ENCODE data around the gene SLC35E3. TPM values are rescaled to one million over a fixed set of nuclear protein-coding genes. Genes with fewer than 3 reads are reported as not detected.

SLC35E3 gene
- total and polyA plus RNA-seq, 2 experiments from 2014 or later: 5.5 to 13.8 TPM

DNA sequence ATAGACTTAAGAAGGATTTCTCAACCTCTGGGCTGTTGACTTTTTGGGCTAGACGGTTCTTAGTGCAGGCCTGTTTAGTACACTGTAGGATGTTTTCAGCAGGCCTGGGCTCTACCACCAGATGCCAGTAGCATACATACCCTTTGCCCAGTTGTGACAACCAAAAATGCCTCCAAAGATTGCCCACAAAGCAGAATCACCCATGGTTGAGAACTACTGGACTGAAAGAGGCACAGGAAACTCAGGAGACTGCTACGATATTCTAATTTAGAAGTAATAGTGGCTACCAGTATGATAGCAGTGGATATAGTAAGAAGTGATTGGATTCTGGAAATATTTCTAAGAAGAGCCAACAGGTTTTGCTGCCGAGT is 15.5 kb downstream of the SLC35E3 start (continued):
- TF ChIP-seq, protein P1, sequence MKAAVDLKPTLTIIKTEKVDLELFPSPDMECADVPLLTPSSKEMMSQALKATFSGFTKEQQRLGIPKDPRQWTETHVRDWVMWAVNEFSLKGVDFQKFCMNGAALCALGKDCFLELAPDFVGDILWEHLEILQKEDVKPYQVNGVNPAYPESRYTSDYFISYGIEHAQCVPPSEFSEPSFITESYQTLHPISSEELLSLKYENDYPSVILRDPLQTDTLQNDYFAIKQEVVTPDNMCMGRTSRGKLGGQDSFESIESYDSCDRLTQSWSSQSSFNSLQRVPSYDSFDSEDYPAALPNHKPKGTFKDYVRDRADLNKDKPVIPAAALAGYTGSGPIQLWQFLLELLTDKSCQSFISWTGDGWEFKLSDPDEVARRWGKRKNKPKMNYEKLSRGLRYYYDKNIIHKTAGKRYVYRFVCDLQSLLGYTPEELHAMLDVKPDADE (IDR thresholded peaks at IDR 0.05): no peak
- TF ChIP-seq ZNF331 (CRISPR knock-in tag; IDR thresholded peaks at IDR 0.05; ENCODE audit: low read depth) (no peak), NANOG (IDR thresholded peaks at IDR 0.05; ENCODE audit: borderline replicate concordance) (no peak), STAT1 (IDR thresholded peaks at IDR 0.05; ENCODE audit: unreplicated experiment) (no peak)

DNA sequence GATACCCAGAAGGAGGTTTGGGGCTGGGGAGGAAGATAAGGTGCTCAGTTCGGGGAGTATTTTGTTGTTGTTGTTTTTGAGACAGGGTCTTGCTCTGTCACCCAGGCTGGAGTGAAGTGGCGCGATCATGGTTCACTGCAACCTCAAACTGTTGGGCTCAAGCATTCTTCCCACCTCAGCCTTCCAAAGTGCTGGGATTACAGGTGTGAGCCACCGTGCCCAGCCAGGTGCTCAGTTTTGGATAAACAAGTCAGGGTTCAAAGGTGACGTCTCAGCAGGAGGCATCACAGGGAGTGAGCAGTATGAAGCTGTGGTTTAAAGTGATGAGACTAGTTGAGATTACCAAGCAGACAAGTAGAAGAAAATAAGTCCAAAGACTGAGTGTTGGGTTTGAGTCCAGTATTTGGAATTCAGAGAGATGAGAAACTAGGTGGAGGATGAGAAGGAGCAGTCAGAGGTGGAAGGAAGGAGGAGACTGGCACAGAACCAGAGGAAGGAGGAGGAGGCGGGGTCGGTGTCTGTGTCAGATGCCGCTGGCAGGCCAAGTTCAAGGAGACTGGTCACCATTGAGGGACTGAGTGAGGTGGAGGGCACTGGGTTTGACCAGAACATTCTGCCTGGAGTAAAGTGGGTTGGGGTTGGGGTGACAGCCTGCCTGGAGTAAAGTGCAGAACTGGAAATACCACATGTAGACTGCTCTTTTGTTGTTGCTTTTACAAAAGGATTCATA is 16.1 kb downstream of the SLC35E3 start:
- H3F3A ChIP-seq (replicated peaks; ENCODE audit: low read depth): no peaks in the 10 kb centered on the region
- H3K4me2 ChIP-seq: no peak overlapping the region
- H3K27ac ChIP-seq (ENCODE audit: low read depth): no peak overlapping the region
- ATAC-seq (no peak), DNase-seq (ENCODE audit: low spot score) (no peak)
- H2AFZ ChIP-seq: no peak overlapping the region
- no peaks in the 10 kb centered on the region for H3K79me2 ChIP-seq (replicated peaks; ENCODE audit: insufficient read depth)
- Mint-ChIP-seq H3K4me1 (0 out of 3 replicates have a peak, but pooled peaks cover 5% of the 10 kb centered on the region), H3K36me3 (ENCODE audit: low read depth) (peaks cover 37% of the 10 kb centered on the region), H3K27ac (no peak overlapping the region), H3K9me3 (no peaks in the 10 kb centered on the region), H3K27me3 (ENCODE audit: insufficient read depth, low read depth, poor library complexity) (peaks cover 1% of the 10 kb centered on the region), H3K4me3 (no peak overlapping the region)
- 0 out of 2 replicates have a peak, but pooled peaks cover 6% of the 10 kb centered on the region for H4K20me1 ChIP-seq (replicated peaks; ENCODE audit: insufficient read depth)
- no peaks in the 10 kb centered on the region for H3K9me2 ChIP-seq (ENCODE audit: insufficient read depth)
- H3K27me3 ChIP-seq (ENCODE audit: insufficient read depth): no peaks in the 10 kb centered on the region
- no peak for TF ChIP-seq STAT1 (IDR thresholded peaks at IDR 0.05; ENCODE audit: unreplicated experiment)
- TF ChIP-seq, protein P2, sequence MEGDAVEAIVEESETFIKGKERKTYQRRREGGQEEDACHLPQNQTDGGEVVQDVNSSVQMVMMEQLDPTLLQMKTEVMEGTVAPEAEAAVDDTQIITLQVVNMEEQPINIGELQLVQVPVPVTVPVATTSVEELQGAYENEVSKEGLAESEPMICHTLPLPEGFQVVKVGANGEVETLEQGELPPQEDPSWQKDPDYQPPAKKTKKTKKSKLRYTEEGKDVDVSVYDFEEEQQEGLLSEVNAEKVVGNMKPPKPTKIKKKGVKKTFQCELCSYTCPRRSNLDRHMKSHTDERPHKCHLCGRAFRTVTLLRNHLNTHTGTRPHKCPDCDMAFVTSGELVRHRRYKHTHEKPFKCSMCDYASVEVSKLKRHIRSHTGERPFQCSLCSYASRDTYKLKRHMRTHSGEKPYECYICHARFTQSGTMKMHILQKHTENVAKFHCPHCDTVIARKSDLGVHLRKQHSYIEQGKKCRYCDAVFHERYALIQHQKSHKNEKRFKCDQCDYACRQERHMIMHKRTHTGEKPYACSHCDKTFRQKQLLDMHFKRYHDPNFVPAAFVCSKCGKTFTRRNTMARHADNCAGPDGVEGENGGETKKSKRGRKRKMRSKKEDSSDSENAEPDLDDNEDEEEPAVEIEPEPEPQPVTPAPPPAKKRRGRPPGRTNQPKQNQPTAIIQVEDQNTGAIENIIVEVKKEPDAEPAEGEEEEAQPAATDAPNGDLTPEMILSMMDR (conservative IDR thresholded peaks at IDR 0.05; ENCODE audit: low read depth in 2 of 2): no peak
- TF ChIP-seq, protein P1 (IDR thresholded peaks at IDR 0.05): no peak
- no peak for TF ChIP-seq ZNF114 (CRISPR knock-in tag; IDR thresholded peaks at IDR 0.05)
- no peak for TF ChIP-seq JUNB (IDR thresholded peaks at IDR 0.05; ENCODE audit: unreplicated experiment)
- no peak overlapping the region for H3K4me3 ChIP-seq
- H3K4me1 ChIP-seq (ENCODE audit: insufficient read depth): no peaks in the 10 kb centered on the region
- peaks cover 18% of the 10 kb centered on the region; the same call in 1 of the 2 replicates for H3K36me3 ChIP-seq (ENCODE audit: insufficient read depth)

DNA sequence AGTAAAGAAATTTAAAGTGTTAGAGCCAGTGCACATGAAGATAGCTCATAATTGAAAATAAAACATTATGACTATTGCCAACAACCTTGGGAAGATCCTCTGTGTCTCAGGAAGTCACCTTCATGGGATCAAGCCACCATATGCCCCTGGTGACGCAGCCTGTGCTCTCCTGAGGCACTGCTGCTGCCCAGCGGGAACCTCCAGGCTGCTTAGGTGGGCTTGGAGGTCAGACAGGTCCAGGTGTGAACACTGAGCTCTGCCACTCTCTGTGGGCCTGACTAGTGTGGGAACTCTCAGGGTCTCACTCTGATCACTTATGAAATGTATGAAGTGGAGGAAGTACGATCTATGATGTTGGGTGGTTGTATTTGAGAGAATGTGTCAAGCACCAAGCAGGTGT is 16.7 kb downstream of the SLC35E3 start:
- no peak overlapping the region for H3K4me3 ChIP-seq
- H3K36me3 ChIP-seq (ENCODE audit: insufficient read depth): peaks cover 18% of the 10 kb centered on the region; the same call in 1 of the 2 replicates
- peaks cover 37% of the 10 kb centered on the region for H3K36me3 Mint-ChIP-seq (ENCODE audit: low read depth)
- TF ChIP-seq, protein P3, sequence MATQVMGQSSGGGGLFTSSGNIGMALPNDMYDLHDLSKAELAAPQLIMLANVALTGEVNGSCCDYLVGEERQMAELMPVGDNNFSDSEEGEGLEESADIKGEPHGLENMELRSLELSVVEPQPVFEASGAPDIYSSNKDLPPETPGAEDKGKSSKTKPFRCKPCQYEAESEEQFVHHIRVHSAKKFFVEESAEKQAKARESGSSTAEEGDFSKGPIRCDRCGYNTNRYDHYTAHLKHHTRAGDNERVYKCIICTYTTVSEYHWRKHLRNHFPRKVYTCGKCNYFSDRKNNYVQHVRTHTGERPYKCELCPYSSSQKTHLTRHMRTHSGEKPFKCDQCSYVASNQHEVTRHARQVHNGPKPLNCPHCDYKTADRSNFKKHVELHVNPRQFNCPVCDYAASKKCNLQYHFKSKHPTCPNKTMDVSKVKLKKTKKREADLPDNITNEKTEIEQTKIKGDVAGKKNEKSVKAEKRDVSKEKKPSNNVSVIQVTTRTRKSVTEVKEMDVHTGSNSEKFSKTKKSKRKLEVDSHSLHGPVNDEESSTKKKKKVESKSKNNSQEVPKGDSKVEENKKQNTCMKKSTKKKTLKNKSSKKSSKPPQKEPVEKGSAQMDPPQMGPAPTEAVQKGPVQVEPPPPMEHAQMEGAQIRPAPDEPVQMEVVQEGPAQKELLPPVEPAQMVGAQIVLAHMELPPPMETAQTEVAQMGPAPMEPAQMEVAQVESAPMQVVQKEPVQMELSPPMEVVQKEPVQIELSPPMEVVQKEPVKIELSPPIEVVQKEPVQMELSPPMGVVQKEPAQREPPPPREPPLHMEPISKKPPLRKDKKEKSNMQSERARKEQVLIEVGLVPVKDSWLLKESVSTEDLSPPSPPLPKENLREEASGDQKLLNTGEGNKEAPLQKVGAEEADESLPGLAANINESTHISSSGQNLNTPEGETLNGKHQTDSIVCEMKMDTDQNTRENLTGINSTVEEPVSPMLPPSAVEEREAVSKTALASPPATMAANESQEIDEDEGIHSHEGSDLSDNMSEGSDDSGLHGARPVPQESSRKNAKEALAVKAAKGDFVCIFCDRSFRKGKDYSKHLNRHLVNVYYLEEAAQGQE (IDR thresholded peaks at IDR 0.05; ENCODE audit: unreplicated experiment): no peak
- TF ChIP-seq, protein P1 (IDR thresholded peaks at IDR 0.05): no peak
- TF ChIP-seq EZH2phosphoT487 (IDR thresholded peaks at IDR 0.05; ENCODE audit: unreplicated experiment): no peak
- TF ChIP-seq ZNF331 (CRISPR knock-in tag; IDR thresholded peaks at IDR 0.05; ENCODE audit: low read depth): no peak
- TF ChIP-seq STAT1 (IDR thresholded peaks at IDR 0.05; ENCODE audit: unreplicated experiment): no peak
- no peak for TF ChIP-seq NANOG (IDR thresholded peaks at IDR 0.05; ENCODE audit: borderline replicate concordance)

More for the DNA sequence above, 16.7 kb downstream of the SLC35E3 start:
- H4K20me1 ChIP-seq (replicated peaks; ENCODE audit: insufficient read depth): 0 out of 2 replicates have a peak, but pooled peaks cover 6% of the 10 kb centered on the region
- H3K4me2 ChIP-seq: no peak overlapping the region
- no peaks in the 10 kb centered on the region for H3F3A ChIP-seq (replicated peaks; ENCODE audit: low read depth)
- no peaks in the 10 kb centered on the region for H3K79me2 ChIP-seq (replicated peaks; ENCODE audit: insufficient read depth)
- no peak overlapping the region for H3K4me3 Mint-ChIP-seq
- no peaks in the 10 kb centered on the region for H3K9me2 ChIP-seq (ENCODE audit: insufficient read depth)
- H3K4me1 ChIP-seq (ENCODE audit: insufficient read depth): no peaks in the 10 kb centered on the region
- no peaks in the 10 kb centered on the region for H3K9me3 Mint-ChIP-seq
- DNase-seq (ENCODE audit: low spot score) (no peak), ATAC-seq (no peak)
- no peak overlapping the region for H3K27ac Mint-ChIP-seq
- H3K27ac ChIP-seq (ENCODE audit: low read depth): no peak overlapping the region
- H2AFZ ChIP-seq: no peak overlapping the region
- no peaks in the 10 kb centered on the region for H3K27me3 ChIP-seq (ENCODE audit: insufficient read depth)
- 0 out of 3 replicates have a peak, but pooled peaks cover 5% of the 10 kb centered on the region for H3K4me1 Mint-ChIP-seq
- H3K27me3 Mint-ChIP-seq (ENCODE audit: insufficient read depth, low read depth, poor library complexity): peaks cover 1% of the 10 kb centered on the region

All from GM23338 (cell line).